Subcutaneous adipose tissue (tissue), 4 donors: ENCODE results near the gene ST8SIA2. TPM values are rescaled to one million over a fixed set of nuclear protein-coding genes. Genes with fewer than 3 reads are reported as not detected.

Experiments
- CTCF ChIP-seq: fragments of 450-650 bp; IDR thresholded peaks from one replicate; pipeline ENCODE4 v1.5.1; 2016; ENCODE audit warnings: low read depth, mild to moderate bottlenecking, control low read depth, antibody characterized with exemption, moderate library complexity
- total RNA-seq, 4 donors: library from RNA; depleted of rRNA; stranded (reverse); fragments of >200 nt; gene quantifications; one replicate each; pipeline ENCODE4 v1.1.0, GENCODE V29; 2016

ST8SIA2 gene
- total RNA-seq, 4 donors from 2014 or later = not detected

GRCh38 chr15:92443381-92443780 is 49.7 kb downstream of the ST8SIA2 start:
- TF ChIP-seq CTCF = no peak

GRCh38 chr15:92444631-92445030 is 51.0 kb downstream of the ST8SIA2 start:
- TF ChIP-seq CTCF = no peak

- TF ChIP-seq CTCF = no peak
These were observed 54.7 kb downstream of the ST8SIA2 start for GRCh38 chr15:92448370-92448769.

- no peak for TF ChIP-seq CTCF
These were observed 55.8 kb downstream of the ST8SIA2 start for GRCh38 chr15:92449476-92449875.

GRCh38 chr15:92451225-92451825 is 57.6 kb downstream of the ST8SIA2 start:
- TF ChIP-seq CTCF = no peak

GRCh38 chr15:92452143-92452542 is 58.5 kb downstream of the ST8SIA2 start:
- no peak for TF ChIP-seq CTCF

- no peak for TF ChIP-seq CTCF
These were observed 59.9 kb downstream of the ST8SIA2 start for GRCh38 chr15:92453607-92454006.
